WI38 (cell line): Measurements from ENCODE around the gene ERMARD.

Experiments
- H3K4me3 ChIP-seq: 2 replicates; pipeline ENCODE4 v1.5.1; 2011; ENCODE audit warnings: low read depth, mild to moderate bottlenecking, control low read depth, low read length
- CTCF ChIP-seq: IDR thresholded peaks from 2 replicates; pipeline ENCODE4 v1.5.1; 2012; ENCODE audit warnings: low read depth, mild to moderate bottlenecking, control low read depth, low read length

ERMARD gene

DNA sequence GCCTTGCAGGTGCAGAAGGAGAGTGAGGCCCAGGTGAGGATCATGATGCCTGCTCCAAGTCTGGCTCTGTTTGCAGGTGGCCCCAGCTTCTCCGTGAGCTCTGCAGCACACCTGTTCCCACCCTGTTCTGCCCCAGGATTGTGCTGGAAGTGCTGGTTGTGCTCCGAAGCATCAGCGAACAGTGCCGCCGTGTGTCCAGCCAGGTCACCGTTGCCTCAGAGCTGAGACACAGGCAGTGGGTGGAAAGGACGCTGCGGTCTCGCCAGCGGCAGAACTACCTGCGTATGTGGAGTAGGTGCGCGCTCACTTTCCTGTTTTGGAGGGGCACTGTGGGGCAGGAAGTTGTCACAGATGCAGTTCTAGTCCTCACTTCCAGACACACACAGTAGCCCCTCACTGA lies 25.0 kb downstream of the ERMARD start:
- H3K4me3 ChIP-seq, result no peak overlapping the region
- TF ChIP-seq CTCF, result no peak

DNA sequence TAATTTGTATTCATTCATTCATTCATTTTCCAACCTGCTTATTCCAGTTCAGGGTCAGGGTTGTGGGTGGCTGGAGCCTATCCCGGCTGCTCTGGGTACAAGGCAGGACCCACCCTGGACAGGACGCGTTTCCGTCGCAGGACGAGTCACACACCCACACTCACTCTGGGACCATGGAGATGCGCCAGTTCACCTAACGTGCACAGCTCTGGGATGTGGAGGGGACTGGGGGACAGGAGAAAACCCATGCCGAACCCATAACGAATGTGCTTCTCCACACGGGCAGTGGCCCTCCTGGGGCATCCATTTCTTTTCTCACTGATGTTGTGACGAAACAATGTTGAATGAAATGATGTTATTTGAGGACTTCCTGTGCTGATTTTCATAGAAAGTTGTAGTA lies 26.5 kb downstream of the ERMARD start:
- no peak for TF ChIP-seq CTCF
- no peak overlapping the region for H3K4me3 ChIP-seq

GRCh38 chr6:169778646-169779045 lies 27.2 kb downstream of the ERMARD start:
- TF ChIP-seq CTCF, result no peak
- H3K4me3 ChIP-seq, result no peak overlapping the region

DNA sequence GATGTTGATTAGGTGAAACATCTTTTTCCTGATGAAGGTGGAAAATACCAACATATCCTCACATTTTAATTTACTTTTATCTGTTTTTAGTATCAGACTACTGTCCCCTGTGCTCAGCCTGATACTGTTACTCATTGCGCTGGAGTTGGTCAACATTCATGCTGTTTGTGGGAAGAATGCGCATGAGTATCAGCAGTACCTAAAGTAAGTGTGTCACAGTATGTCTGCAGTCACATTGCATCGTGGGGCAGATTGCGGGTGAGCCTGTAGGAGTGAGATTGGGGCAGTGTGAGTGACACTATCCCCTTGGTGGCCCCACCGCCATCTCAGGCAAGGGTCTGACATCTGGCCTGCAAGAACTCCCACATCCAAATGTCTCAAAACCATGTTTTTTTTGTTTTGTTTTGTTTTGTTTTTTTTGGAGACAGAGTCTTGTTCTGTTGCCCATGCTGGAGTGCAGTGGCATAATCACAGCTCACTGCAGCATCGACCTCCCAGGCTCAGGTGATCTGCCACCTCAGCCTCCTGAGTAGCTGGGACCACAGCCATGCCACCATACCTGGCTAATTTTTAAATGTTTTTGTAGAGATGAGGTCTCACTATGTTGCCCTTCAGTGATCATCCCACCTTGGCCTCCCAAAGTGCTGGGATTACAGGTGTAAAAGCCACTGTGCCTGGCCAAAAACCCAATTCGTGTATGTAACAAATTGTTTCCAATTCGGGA lies 27.8 kb downstream of the ERMARD start:
- H3K4me3 ChIP-seq, result no peak overlapping the region
- TF ChIP-seq CTCF, result no peak

DNA sequence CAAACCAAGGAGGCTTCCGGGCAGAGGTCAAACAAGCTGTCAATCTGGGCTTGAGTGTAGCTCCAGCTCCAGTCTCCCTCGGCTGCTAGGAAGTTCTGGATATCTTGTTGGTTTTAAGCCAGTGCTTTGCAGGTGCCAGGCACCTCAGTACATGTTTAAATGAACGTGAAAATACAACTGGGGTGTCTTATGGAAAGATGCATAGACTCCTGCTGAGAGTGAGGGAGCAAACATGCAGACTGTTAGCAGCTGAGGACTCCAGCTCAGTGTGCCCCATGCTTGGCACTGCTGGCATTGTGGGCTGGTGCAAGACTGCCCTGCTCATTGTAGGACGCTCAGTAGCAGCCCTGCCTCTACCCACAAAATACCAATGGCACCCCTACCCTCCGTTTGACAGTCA lies 28.5 kb downstream of the ERMARD start:
- no peak overlapping the region for H3K4me3 ChIP-seq
- TF ChIP-seq CTCF, result no peak

GRCh38 chr6:169780571-169781091 lies 29.2 kb downstream of the ERMARD start:
- TF ChIP-seq CTCF, result no peak
- H3K4me3 ChIP-seq, result no peak overlapping the region

DNA sequence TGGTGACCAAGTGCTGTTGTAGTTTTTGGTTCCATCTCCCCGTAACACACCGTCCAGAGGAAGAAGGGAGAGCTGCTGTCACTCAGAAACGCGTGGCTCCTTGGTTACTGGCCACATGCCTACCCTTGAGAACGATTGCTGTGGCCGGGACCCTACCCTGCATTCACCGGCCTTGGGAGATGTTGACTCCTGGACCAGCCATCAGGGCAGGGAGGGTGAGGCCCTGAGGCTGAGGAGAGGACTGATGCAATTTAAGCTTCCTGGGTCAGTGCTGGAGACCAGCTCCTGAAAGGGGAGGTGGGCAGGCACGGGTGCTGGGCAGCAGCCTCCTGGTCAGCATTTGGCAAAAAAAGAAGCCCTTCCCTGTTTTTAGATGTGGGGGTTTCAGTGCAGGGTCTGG lies 31.5 kb downstream of the ERMARD start:
- TF ChIP-seq CTCF, result no peak
- H3K4me3 ChIP-seq, result no peak overlapping the region
